ENCODE measurements around the gene EPS15.

EPS15 gene

GRCh38 chr1:51560034-51560433 lies 41.0 kb upstream of the EPS15 start:
- TF ChIP-seq CTCF (conservative IDR thresholded peaks at IDR 0.05), result no peak
- H3K27ac ChIP-seq, result no peak overlapping the region

- H3K27ac ChIP-seq, result no peak overlapping the region
- TF ChIP-seq CTCF (conservative IDR thresholded peaks at IDR 0.05), result no peak
Measured at GRCh38 chr1:51559501-51559900, 40.4 kb upstream of the EPS15 start.

GRCh38 chr1:51559064-51559500 lies 40.0 kb upstream of the EPS15 start:
- TF ChIP-seq CTCF (conservative IDR thresholded peaks at IDR 0.05), result no peak
- no peak overlapping the region for H3K27ac ChIP-seq

- H3K27ac ChIP-seq, result no peak overlapping the region
- TF ChIP-seq CTCF (conservative IDR thresholded peaks at IDR 0.05), result no peak
Measured at GRCh38 chr1:51558375-51558924, 39.4 kb upstream of the EPS15 start.

GRCh38 chr1:51557168-51557567 lies 38.1 kb upstream of the EPS15 start:
- H3K27ac ChIP-seq, result no peak overlapping the region
- no peak for TF ChIP-seq CTCF (conservative IDR thresholded peaks at IDR 0.05)

GRCh38 chr1:51555866-51556619 lies 37.0 kb upstream of the EPS15 start:
- TF ChIP-seq CTCF (conservative IDR thresholded peaks at IDR 0.05), result no peak
- no peak overlapping the region for H3K27ac ChIP-seq

- no peak for TF ChIP-seq CTCF (conservative IDR thresholded peaks at IDR 0.05)
Measured at GRCh38 chr1:51553911-51554310, 34.8 kb upstream of the EPS15 start.

More at GRCh38 chr1:51553911-51554310, 34.8 kb upstream of the EPS15 start:
- no peak overlapping the region for H3K27ac ChIP-seq
